H1 (cell line): ENCODE results near the gene TNN. TPM values are rescaled to one million over a fixed set of nuclear protein-coding genes. Genes with fewer than 3 reads are reported as not detected.

Source experiments
- BCL11A ChIP-seq, 2 experiments: IDR thresholded peaks; one replicate each; pipeline ENCODE4 v1.6.1; 2011; ENCODE audit warnings: low read depth in 2 of 2, low read length in 2 of 2, mild to moderate bottlenecking in 2 of 2
- CEBPB ChIP-seq: IDR thresholded peaks from 2 replicates; pipeline ENCODE4 v1.6.1; 2012; ENCODE audit warnings: low read depth, low read length
- TEAD4 ChIP-seq: IDR thresholded peaks from 2 replicates; pipeline ENCODE4 v1.6.1; 2012; ENCODE audit warnings: low read depth, low read length, inconsistent platforms, mixed read lengths
- polyA plus RNA-seq, 7 experiments: library from polyadenylated mRNA; depleted of rRNA in 3 of 7; stranded (reverse) in 5 of 7; unstranded in 2 of 7; fragments of >200 nt in 5 of 7; fragments of 200-250 nt in 2 of 7; gene quantifications; 1 replicate in 5 of 7; 2 replicates in 1 of 7; 4 replicates in 1 of 7; pipeline versions ENCODE4 v1.2.1 to v1.2.3, GENCODE V29; 2011 to 2013; ENCODE audit warnings: missing spikeins in 2 of 7, mixed read lengths in 2 of 7
- total RNA-seq: library from RNA; stranded (reverse); fragmentation: NEBNext Ultra II Directional; extraction: Animal tissue kit (Norgen Biotek cat#: 25700); gene quantifications from 2 replicates; pipeline ENCODE4 v1.2.1, GENCODE V29; 2021
- TF ChIP-seq, protein P1 (sequence below): IDR thresholded peaks from 2 replicates; pipeline ENCODE4 v1.6.1; 2011; ENCODE audit warnings: low read length, improper control_type of control experiment
- TF ChIP-seq, protein P2 (sequence below): IDR thresholded peaks from 2 replicates; pipeline ENCODE4 v1.6.1; 2012; ENCODE audit warnings: inconsistent platforms

The TNN gene
- total and polyA plus RNA-seq, 2 of the 8 experiments (the other 6 are each of a cell fraction or from before 2014, with no cell fraction given): 0.21 to 0.30 TPM

DNA sequence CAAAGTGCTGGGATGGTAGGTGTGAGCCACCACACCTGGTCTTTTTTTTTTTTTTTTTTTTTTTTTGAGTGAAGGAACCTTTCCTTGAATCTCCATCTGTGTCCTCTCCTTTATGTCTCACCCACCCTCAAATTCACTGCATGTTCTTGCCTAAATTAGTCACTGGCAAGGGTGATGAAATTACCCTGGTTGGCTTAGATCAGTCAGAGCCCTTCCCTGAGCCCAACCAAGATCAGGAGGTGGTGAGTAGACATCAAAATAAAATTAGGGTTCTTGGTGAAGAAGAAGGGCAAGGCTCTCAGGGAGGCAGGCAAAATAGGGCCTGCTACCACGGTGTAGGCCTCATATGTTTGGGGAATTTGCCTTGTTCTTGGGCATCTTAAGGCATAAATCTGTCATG, 5.3 kb upstream of the TNN start (continued):
- TF ChIP-seq, protein P1, sequence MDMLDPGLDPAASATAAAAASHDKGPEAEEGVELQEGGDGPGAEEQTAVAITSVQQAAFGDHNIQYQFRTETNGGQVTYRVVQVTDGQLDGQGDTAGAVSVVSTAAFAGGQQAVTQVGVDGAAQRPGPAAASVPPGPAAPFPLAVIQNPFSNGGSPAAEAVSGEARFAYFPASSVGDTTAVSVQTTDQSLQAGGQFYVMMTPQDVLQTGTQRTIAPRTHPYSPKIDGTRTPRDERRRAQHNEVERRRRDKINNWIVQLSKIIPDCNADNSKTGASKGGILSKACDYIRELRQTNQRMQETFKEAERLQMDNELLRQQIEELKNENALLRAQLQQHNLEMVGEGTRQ: no peak
- TF ChIP-seq TEAD4: no peak
- TF ChIP-seq, protein P2, sequence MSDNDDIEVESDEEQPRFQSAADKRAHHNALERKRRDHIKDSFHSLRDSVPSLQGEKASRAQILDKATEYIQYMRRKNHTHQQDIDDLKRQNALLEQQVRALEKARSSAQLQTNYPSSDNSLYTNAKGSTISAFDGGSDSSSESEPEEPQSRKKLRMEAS: no peak
- no peak for TF ChIP-seq CEBPB
- no peak for TF ChIP-seq BCL11A (IDR thresholded peaks at IDR 0.05; ENCODE audit: low read depth in 2 of 2, low read length in 2 of 2)
